GM18873 (cell line): Measurements from ENCODE around the gene DPYSL5.

Source experiments
- ATAC-seq: cut with Tn5 transposase; IDR thresholded peaks from one replicate; pipeline ENCODE4 v1.9.1; 2021; ENCODE audit warnings: mild to moderate bottlenecking, moderate library complexity, moderate number of reproducible peaks; ENCODE audit not compliant: unreplicated experiment, low FRiP score

The DPYSL5 gene

DNA sequence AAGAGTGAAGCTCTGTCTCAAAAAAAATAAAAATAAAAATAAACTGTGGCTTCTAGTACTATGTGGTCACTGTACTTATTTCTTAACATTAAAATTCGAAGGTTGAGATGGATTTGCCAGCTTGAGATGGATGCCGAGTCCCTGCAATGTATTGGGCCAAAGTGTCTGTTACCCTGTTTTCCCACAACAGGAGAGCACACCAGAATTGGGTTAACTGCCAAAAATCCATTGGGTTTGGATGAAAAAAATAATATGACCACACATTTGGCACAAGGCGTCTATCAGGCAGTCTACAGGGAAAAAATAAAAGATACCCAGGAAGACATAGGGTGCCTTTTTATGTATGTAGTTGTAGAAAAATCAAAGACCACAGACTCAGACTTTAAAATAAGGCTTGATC, 103.3 kb downstream of the DPYSL5 start:
- no peak for ATAC-seq

GRCh38 chr2:26952374-26952773, 104.4 kb downstream of the DPYSL5 start:
- no peak for ATAC-seq

- no peak for ATAC-seq
These were observed 106.2 kb downstream of the DPYSL5 start for GRCh38 chr2:26954135-26954534.

DNA sequence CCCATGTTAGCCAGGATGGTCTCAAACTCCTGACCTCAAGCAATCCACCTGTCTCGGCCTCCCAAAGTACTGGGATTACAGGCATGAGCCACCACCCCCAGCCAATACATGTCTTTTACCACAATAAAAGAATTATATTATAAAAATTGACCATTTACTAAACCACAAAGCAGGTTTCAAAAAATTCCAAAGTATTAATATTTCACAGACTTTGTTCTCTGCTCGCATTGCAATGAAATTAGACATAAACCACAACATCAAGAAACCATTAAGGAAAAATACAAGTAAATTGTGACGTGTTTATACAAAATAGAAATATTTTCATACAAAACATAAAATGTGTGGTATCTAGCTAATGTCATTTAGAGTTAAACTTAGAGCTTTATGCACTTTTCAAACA, 109.1 kb downstream of the DPYSL5 start:
- ATAC-seq: no peak

DNA sequence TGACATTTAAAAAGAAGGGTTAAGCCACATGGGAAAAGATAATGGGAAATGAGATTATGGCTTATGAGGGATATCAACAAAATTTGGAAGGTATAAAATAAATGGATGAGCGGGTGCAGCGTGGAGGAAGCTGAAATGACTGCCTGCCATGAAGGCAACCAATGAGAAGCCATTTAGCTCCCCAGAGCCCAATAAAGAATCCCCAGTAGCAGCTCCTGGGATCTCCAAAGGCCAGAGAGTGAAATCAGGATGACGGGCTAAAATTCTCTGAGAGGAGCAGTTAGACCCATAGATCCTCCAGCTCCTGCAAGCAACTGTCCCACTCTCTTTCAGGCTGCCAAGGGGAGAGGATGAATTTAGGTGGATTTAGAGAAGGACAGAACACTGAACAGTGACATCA, 109.6 kb downstream of the DPYSL5 start:
- ATAC-seq: no peak

- no peak for ATAC-seq
These were observed 111.4 kb downstream of the DPYSL5 start for GRCh38 chr2:26959331-26959730.

- ATAC-seq: no peak
These were observed 116.7 kb downstream of the DPYSL5 start for GRCh38 chr2:26964446-26965130.

GRCh38 chr2:26968001-26968400, 120.1 kb downstream of the DPYSL5 start:
- no peak for ATAC-seq

GRCh38 chr2:26969077-26969844, 121.3 kb downstream of the DPYSL5 start:
- no peak for ATAC-seq

DNA sequence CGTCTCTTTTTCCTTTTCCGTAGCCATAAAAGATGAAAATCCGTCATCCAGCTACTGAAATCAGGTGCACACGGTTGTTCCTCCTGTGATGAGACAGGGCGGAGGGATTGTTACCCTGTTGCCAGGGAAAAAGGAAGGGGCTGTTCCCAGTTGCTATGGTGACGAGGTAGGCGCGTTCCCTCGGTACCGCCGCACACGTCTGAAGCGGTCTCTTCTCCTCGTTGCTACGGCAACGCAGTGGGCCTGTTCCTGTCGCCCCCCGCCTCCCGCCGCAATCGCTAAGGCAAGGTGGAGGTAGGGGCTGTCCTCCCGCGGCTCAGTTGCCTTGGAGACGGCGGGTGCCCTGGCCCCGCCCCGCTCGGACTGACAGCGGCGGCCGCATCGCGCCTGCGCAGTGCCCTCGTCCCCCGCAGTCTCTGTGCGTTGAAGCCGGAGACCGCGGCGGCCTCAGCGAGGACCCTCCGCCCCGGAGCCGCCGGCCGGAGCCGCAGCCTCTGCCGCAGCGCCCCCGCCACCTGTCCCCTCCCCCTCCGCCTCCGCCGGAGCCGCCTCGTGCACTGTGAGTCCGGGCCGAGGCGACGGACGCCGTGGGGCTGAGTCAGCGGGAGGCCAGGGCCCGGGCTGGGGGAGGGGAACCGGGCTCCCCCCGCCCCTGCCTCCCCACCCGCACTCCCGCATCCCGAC, 122.5 kb downstream of the DPYSL5 start, which contains the start of gene MAPRE3:
Gene MAPRE3 (plus strand): TSS at position 394 of the 684 bp plus-strand sequence. CDS start 51,582 bp downstream, outside the sequence.
- no peak for ATAC-seq

GRCh38 chr2:26970928-26971627, 123.1 kb downstream of the DPYSL5 start:
- no peak for ATAC-seq

DNA sequence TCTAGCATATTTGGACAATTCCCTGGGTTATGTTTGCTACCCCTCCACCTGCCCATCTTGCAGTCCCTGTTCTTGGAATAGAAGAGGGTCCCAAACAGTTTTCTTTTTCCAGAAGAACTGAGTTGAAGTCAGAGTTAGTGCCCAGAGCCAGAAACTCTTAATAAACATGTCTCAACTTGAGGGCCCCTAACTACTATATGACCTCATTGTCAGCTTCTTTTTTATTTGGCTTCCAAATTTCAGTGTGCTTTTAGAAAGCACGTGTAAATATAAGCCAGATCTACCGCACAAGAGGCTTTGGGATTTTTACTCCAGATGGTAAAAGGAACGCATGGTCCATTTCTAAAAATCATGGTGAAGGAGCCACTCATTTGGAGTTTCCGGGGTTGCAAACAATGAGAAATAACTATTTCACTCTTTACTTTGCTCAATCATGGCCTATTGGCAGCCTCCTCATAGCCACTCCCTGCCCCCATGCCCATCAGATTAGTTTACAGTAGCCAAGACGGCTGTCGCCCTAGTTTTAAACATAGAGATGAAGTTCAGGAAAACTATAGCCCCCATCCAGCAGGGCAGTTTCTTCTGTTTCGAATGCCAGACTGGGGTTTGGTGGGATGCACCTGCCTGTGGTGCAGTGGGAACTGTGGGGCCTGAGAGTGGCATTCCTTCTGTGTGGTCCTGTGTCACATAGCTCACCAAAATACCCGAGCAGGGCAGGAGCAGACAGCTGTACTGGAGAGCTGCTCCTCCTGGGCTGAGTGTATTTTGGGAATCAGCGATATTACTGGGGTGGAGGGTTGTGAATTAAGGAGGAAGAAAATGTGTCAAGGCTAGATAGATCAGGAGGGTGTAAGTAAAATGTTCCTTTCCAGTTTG, 124.2 kb downstream of the DPYSL5 start:
- no peak for ATAC-seq

DNA sequence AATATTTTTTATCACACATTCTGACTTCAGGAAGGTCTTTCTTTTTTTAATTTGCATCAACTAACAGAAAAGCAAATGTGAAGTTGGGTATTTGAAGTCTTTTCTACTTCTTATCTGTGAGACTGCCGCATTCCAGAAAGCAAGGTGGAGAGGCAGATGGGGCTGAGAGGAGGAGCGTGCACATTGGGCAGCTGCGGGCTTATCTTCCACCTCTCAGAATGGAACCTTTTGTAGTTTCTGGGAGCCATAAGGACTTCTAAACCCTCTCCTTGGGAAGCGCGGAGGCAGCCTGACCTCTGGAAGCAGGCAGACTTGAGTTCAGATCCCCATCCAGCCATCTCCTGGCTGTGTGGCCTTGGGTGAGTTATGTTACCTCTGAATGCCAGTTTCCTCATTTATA, 126.4 kb downstream of the DPYSL5 start:
- ATAC-seq: no peak

DNA sequence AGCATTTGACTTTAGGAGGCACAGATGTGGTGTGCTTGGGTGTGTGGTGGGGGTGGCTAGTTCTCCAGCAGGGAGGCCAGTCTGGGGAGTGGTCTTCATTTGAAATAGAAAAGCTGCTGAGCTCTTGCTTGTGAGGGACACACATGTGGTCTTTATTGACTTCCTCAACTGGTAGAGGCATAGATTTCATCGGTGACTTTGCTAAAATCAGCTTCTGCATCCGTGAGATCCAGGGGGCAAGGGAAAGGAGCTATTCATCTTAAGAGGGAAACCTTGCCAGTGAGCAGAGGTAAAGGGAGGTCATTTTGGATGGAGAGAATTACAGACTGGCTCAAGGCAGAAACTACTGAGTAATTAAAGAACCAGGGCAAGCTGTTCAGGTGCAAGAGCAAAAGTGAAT, 127.2 kb downstream of the DPYSL5 start:
- no peak for ATAC-seq

DNA sequence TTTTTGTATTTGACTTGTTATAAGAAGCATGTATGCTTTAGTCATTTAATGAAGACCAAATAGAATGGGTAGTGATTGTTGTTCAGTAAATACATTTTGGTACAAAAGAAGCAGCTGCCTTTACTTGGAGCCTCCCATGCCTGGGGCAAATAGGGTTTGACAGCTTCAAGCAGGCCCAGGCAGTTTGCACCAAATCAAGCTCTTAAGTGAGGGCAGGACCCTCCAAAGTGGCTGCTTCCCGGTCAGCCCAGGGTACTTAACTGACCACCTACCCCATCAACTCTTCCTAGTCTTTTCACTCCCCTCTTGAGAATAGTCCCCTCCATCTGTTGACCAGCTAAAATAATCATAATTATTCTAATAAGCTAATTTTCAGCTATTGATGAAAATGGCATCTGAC, 127.7 kb downstream of the DPYSL5 start:
- ATAC-seq: no peak

- no peak for ATAC-seq
These were observed 128.3 kb downstream of the DPYSL5 start for GRCh38 chr2:26976237-26976636.

- ATAC-seq: no peak
These were observed 129.1 kb downstream of the DPYSL5 start for GRCh38 chr2:26977012-26977411.

- no peak for ATAC-seq
These were observed 130.2 kb downstream of the DPYSL5 start for GRCh38 chr2:26978061-26978596.

DNA sequence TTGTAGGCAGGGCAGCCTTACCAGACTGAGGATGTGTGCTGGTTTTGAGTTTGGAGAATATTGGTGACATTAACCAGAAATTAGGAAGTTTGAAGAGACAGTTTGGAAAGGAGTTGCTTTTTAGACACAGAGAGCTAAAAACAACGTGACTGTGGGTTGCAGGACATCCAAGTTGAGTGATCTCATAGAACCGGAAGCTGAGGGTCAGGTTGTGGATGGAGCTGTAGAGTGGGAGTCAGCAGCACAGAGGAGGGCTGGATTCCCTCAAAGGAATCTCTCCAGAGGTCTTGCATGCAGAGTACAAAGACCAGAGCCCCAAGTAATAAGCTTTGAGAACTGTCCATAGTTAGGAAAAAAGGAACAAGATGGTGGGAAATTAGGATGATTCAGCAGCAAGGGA, 131.8 kb downstream of the DPYSL5 start:
- no peak for ATAC-seq

GRCh38 chr2:26980971-26981370, 133.0 kb downstream of the DPYSL5 start:
- no peak for ATAC-seq
